HG02970 (cell line): Measurements from ENCODE around the gene TAS1R2.

Experiments
- ATAC-seq: cut with Tn5 transposase; IDR thresholded peaks from one replicate; pipeline ENCODE4 v1.9.1; 2021; ENCODE audit warnings: mild to moderate bottlenecking, moderate library complexity, moderate number of reproducible peaks; ENCODE audit not compliant: unreplicated experiment, low FRiP score

The TAS1R2 gene

DNA sequence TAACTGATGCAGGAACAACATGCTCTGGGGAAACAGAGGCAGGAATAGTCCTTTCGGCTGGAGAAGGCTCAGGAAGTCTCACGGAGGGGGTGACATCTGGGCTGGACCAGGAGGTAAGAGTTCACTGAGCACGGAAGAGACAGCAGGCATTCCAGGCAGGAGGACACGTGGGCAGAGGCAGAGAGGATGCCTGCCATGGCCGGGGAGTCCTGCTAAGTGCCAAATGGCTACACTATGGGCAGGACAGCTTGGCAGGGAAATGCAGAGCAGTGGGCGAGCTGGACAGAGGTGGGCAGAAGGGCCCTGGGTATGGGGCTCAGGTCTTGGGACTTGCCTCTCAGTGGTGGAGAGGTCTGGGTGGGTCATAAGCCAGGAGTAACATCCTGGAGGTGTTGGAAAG, 25.3 kb upstream of the TAS1R2 start:
- ATAC-seq, result no peak

DNA sequence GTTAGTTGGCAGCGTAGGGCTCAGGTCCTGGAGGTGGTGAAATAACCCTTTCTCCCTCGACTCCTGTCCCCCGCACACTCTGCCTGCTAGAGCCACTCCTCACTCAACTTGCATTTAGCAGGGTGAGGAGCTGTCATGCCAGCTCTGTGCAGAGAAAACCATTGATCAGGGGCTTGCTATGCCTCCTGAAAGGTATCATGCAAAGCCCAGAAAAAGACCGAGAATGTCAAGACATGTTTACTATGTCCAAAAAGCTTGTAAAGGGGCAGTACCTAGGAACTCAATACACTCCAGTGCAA, 24.9 kb upstream of the TAS1R2 start:
- no peak for ATAC-seq

DNA sequence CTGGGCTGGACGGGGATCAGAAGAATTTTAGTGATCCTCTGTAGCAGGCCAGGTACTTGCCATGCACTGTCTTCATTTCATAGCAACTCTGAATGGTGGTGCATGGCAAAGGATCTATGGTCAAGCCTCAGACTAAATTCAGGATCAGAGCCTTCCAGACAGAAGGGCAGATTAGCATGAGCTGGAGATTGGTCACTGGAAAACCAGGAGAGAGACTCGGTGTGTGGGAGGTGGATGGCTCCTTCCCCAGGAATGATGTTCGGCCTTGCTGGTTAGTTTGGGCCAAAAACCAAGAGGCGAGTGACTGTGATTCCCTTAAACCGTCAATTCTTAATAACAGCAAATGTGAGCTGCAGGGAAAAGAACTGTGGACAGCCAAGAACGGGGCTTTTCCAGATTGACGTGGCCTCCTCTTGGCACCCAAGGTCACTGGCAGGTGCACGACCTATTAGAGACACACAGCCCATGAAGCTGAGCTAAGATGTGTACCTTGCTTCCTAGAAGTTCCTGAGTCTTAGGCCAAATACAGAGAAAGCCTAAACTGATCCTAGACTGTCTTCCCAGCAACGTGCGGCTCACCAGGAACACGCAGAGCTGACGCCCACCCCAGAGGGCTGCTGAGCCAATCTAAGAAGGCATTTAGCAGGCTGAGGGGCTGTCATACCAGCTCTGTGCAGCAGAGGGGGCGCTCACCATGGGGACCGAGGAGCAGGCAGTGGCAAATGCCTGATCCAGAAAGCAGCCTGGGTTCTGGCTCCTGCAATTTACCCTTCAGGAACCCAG, 24.4 kb upstream of the TAS1R2 start:
- no peak for ATAC-seq

DNA sequence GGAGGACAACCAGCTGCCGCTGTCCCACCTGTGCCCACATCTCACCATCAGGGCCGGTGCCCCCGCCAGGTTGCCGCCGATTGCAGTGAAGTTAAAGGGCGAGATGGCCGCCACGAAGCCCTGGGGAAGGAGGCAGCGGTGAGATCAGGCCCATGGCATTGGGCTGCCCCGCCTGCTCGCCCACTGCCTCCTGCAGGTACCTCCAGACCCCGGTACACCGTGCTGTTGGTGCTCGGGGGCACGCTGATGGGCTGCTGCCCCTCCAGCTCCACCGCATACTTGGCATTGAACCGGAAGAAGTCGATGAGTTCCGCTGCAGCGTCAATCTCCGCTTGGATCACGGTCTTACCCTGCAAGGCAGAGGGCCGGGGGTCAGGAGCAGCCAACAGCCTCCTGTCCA, 23.6 kb upstream of the TAS1R2 start:
- ATAC-seq, result no peak

DNA sequence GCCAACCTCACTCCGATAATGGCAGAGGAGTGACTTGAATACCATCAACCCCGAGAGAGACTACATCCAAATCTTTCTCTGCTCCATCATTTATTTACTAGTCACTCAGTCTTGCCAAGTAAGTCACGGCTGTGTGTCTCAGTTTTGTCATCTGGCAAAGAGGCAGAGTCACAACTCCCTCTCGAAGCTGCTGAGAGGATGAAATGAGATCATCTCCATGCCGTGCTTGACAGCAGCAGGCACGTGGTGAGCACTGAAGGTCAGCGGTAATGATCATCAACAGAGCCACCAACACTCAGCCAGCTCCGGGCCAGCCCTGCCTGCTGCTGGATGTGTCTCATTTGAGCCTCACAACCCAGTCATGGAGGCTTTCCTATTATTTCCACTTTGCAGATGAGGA, 23.0 kb upstream of the TAS1R2 start:
- ATAC-seq, result no peak

DNA sequence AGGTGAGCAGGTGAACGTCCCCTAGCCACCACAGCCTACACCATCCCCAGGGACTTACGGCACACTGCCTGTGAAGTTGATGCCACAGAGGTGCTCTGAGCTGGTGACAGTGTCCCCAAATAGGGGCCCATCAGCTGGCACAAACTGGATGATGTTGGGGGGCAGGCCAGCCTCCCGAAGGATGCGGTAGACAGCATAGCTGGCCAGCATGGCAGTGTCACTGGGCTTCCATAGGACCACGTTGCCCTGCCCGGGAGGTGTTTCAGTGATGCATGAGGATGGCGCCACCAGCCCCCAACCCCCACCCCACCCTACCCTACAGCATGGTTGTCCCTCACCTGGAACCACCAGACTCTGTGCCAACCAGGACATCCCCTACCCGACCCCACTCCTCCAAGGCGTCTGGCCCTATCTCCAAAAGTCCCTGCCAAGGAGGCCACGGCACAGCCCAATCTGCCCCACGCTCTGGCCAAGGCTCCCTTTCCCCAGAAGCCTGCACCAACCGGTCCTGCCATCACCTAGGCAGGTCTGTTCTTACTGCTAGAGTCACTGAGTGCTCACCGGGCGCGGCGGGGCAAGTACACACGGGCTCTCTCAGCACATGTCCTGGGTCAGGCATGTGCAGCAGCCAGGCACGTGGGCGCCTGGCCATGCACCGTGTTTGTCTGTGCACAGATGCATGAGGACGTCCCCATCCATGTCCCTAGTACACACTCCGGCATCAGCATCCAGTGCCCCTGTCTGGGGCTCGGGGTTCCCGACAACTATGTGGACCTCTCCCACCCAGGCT, 22.4 kb upstream of the TAS1R2 start:
- ATAC-seq, result no peak

DNA sequence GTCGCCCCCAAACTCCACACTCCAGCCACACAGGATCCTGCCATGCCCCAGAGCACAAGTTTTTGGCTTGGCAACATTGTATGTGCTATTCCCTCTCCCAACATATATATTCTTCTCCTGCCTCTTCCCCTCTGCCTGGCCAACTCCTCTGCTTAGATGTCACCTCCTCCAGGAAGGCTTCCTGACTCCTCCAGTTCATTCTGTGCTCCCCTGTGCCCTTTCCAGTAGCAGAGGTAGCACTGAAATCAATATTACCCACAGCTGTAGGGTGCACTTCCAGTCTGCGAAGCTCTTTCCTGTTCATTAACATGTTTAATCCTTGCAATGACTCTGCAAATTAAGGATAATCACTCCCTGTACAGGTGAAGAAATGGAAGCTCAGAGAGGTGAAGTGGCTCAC, 21.7 kb upstream of the TAS1R2 start:
- ATAC-seq, result no peak

DNA sequence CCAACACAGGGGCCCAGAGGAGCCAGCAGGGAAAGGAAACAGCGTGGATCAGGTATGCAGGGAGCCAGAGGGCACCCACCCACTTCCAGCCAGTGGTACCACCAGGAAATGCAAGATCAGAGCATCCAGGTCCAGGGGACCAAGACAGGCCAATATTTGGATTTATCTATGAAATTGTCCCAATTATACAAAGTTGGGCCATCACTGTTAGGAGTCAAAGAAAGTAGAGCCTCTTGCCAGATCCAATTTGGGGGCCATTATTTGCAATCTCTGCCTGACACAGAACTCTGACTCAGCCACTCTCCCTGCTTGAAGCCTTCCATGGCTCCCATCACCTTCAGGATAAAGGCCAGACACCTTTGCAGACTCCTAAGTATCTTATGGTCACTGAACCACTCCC, 21.1 kb upstream of the TAS1R2 start:
- no peak for ATAC-seq

DNA sequence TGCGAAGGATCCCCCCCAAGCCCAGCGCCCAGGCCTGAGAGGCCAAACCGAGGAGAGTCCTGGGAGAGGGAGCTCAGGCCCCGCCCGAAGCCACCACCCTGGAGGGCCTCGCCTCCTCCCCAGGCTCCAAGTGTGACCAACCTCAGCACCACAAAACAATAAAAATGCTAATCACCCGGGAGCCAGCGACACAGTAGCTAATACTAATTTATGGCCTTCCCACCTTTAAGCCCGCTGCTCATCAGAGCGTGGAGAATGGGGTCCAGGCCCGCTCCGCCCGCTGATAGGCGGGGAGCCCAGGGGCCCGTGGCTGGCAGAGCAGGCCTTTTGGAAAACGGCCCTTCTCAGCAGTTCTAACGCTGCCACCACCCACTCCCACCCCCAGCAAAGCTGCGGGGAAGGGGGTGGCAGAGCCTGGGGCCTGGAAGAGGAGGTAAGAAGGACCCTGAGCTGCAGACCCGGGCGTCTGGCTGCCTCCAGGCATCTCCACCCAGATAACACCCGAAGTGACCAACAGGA, 20.4 kb upstream of the TAS1R2 start:
- ATAC-seq, result no peak

DNA sequence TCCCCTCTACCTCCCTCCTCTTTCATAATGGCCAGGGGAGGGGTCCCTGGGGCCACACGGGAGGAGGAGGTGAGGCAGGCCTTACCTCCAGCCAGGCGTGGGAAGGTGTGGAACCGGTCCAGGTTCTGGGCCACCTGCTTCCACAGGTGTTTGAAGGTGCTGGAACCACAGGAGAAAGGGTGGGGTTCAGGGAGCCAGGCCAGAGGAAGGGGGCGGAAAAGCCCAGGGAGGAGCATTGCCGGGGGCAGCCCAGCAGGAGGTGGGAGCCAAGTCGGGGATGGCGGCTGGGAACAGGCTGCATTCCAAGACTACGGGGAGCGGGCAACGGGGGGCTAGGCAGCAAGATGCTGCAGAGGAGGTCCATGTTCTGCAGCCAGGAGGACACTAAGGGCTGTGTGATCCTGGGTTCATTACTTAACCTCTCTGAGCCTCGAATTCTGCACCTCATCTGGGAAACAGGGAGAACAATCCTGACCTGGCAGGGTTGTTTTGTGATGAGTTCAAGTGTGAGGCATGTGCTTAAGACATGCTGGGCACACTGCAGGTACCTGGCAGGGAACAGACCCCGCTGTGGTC, 19.8 kb upstream of the TAS1R2 start:
- no peak for ATAC-seq

DNA sequence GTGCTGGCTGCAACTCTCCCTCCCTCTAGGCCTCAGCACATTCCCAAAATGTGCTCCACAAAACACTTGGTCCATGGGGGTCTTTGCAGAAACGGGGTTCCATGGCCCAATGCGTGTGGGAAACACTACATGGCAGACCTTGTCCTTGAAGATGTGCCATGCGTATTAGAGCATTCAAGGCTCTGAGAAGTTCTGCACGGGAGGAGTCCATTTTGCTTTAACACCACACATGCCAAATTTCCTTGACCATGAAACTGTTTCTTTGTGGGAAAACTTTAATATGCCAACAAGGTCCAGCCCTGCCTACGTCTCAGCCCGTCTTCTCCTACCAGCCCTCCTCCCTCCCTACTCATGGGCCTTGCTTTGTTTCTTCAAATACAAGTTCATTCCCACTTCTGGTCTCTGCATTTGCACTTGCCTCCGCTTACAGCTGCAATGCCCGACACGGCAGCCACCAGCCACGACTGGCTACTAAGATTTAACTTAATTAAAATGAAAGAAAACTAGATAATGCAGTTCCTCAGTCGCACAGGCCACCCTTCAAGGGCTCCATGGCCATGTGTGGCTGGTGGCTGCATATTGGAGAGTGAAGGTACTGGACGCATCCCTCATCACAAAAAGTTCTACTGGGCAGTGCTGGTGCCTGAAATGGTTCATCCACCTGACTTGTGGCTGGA, 19.2 kb upstream of the TAS1R2 start:
- ATAC-seq, result no peak

DNA sequence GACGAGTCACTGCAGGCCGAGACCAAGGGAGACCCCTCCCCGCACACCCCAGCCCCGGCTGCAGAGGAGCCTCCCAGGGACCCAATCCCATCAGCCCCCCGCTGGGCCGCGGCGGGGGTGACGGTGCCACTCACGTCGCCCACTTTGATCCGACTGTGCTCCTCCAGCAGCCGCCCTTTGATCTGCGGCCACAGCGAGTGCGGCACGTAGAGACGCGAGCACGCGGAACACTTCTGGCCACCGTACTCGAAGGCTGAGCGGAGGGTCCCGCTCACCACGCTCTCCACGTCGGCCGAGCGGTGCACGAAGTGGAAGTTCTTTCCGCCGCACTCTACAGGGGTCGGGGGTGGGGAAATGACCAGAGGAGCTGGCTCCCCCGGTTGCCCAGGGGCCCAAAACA, 17.8 kb upstream of the TAS1R2 start:
- no peak for ATAC-seq

DNA sequence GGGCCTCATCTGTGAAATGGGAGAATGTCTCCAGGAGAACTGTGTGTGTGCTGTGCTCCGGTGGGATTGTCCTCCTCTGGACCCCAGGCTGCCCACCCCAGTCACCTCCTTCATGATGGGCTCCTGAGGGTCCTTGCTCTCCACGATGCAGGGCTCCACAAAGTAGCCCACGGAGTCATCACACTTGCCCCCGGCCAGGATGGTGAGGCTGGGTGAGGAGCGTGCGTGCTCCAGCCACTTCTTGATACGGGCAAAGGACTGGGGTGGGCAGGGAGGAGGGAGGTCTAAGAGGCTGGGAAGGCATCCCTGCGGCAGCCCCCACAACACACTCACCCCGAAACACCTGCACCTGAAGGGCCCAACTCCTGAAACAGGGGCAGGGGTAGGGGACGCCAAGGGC, 16.8 kb upstream of the TAS1R2 start:
- no peak for ATAC-seq

DNA sequence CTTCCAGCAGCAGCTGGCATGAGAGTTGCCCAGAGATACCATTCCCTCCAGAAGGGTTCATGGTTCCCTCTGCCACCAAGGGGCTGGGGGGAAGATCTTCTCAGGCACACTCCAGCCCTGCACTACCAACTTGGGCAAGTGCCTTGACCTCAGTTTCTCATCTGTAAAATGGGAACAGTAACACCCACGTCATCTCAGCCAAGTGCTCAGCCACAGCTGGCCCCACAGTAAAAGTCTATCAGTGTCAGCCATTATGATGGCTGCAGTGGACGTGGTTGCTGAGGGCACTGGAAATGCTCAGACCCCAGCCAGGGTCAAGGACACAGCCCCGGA, 16.3 kb upstream of the TAS1R2 start:
- ATAC-seq, result no peak

DNA sequence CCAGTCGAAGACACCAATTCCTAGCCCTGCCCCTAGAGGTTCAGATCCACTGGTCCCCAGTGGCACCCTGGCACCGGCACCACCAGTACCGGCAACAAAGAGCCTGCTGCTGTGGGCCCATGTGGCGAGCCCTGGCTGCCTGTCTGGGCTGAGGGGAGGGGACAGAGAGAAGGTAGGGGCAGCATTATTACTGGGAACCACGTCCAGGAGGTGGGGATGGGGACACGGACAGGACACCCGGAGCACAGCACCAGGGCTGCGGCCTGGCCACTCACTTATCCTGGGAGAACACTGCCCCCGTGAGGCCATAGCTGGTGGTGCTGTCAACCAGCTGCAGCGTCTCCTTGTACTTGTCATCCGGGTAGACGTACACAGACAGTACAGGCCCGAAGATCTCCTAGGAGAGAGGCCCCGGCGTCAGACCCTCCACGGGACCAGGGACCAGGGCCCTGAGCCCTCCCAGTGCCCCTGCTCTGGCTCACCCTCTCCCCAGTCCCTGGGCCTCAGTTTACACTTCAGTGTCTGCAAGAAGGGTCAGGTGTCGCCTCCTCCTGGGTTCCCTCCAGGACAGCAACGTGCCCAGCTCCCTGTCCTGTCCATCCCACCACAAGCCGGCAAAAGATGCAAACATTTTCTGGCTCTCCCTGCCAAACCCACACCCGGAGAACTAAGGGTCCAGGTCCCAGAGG, 15.8 kb upstream of the TAS1R2 start:
- no peak for ATAC-seq

DNA sequence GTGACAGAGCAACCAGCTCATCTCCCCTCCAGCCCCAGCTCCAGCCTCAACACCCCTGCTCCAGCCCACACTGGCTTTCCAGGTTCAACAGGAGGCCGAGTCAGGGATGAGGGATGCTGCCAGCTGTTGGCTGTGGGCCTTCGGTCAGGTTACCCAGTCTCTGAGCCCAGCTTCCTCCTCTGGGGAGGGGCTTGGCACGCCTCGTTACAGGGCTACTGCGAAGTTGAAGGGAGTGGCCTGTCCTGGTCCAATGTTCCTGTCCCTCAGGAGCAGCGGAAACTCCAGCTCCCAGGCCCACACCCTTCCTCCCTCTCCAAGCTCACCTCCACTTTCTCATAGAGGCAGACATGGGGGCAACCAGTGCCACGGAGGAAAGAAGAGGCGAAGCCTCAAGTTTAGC, 15.1 kb upstream of the TAS1R2 start:
- ATAC-seq, result no peak

DNA sequence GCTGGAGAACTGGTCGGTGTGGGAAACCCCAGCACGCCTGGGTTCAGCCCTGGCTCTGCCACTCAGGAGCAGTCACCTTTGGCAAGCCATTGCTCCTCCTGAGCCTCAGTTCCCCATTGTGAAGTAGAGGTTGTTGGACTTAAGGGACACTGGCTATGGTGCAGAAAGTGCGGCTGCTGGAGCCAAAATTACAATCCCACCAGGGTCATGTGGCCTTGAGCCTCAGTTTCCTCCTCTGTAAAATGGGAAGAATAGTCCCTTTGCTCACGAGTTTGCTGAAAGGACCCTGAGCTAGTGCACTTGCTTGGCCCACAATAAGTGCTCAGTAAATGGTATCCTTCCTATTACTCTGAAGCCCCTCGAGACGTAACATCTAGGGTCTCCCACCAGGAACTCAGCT, 14.6 kb upstream of the TAS1R2 start:
- no peak for ATAC-seq

DNA sequence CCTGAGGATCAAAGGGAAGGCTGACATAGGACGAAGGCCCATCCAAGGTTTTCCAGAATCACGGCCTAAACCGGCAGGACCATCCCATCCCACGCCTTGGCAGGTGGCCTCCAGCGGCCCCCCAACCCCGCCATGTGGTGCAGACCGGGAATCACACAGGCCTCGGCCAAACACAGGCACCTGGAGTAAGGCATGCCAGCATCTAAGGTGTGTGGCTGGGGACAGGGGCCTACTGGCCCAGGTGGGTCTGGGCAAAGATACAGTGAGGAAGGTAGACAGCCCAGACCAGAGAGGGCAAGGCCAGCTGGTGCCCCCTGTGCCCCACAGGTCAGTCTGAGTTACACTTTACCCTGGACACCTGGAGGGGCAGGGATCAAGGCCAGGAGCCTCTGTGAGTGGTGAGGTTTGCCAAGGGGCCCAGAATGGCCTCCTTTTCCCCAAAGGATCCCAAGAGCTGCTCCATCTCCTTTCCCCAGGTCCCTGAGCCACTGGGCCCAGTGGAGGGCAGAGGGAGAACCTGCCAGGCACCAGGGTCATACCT, 12.7 kb upstream of the TAS1R2 start:
- ATAC-seq, result no peak

DNA sequence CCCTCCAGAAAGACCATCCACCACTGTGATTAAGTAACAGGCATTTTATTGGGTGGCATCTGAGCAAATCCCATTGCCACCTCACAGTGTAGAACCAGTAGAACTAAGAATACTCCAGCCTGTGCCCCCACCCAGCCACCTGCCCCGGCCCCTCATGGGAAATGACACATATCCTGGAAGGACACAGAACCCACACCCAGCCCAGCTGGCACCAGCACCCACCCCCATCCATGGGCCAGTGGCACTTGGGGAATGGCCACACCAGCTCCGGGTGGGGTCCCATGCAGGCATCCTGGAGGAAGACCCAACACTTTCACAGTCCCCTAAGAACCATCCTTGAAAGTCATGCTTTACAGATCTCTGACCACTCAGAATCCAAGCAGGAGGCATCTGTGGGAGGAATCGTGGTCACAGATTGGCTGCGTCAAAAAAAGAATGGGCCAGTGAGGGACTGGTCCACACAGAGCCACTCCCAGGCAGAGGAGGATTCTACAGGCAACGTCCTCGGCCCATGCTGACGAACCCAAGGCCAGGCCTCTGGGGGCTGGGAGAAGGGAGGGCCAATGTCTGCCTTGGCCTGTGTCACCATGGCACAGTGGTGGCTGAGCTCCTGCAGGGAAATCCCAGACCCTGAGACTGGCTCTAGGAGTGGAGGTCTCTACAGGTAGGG, 12.1 kb upstream of the TAS1R2 start:
- ATAC-seq, result no peak

DNA sequence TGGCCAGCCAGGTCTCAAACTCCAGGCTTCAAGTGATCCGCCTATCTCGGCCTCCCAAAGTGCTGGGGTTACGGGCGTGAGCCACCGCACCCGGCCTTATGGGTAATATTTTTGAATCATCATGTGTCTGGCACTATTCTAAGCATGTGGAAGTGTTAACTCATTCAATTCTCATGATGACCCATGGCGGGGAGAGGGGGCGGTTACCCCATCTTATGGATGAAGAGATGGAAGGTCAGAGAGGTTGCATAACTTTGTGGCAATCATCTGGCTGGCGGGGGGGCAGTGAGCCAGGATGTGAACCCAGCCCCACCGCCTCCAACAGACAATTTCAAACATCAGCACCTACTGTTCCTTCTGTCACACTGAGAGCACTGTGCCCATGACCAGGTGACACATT, 11.5 kb upstream of the TAS1R2 start:
- ATAC-seq, result no peak
